TTC549 (cell line): ENCODE measurements around the gene WDR82.

Experiments
- FAIRE-seq: peaks from 2 replicates; lab custom pipeline; 2012; peaks lifted over from hg19 to GRCh38; lab: Jason Lieb, UNC

Gene WDR82

DNA sequence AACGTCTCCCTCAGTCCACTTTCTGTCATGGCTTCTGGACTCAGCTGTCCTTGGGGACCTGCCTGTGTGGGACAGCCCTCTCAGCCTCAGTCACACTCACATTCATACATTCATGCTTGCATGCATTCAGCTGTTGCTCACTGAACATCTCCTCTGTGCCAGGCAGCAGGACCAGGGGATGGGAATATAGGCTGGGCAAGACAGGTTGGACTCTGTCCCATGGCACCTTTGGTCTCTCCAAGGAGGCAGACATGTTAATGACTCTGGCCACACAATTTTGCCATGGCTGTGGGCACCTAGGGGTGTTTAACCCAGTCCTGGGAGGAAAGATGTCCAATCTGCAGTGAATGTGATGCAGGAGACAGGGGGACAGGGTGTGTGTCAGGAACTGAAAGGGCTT lies 29.9 kb upstream of the WDR82 start:
- FAIRE-seq, result no peak

GRCh38 chr3:52306978-52307377 lies 28.5 kb upstream of the WDR82 start:
- no peak for FAIRE-seq

DNA sequence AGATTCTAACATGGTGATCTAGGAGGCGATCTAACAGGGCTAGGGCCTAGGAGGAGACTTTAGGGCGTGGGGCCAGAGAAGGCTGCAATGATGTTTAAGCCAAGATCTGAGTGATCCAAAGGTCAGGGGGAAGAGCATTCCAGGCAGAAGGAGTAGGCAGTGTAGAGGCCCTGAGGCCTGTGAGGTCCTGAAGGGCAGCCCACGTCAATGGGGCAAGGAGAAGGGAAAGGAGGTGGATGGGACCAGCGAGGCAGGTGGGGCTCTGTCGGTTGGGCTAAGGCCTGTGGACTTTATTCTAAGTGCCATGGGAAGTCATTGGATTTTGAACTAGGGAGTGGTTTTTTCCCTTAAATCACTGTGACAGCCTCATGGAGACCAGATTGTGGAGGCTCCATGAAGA lies 27.5 kb upstream of the WDR82 start:
- FAIRE-seq, result no peak

GRCh38 chr3:52303811-52304210 lies 25.4 kb upstream of the WDR82 start:
- FAIRE-seq, result no peak

- FAIRE-seq, result no peak
Measured at GRCh38 chr3:52302426-52303145, 24.1 kb upstream of the WDR82 start.

DNA sequence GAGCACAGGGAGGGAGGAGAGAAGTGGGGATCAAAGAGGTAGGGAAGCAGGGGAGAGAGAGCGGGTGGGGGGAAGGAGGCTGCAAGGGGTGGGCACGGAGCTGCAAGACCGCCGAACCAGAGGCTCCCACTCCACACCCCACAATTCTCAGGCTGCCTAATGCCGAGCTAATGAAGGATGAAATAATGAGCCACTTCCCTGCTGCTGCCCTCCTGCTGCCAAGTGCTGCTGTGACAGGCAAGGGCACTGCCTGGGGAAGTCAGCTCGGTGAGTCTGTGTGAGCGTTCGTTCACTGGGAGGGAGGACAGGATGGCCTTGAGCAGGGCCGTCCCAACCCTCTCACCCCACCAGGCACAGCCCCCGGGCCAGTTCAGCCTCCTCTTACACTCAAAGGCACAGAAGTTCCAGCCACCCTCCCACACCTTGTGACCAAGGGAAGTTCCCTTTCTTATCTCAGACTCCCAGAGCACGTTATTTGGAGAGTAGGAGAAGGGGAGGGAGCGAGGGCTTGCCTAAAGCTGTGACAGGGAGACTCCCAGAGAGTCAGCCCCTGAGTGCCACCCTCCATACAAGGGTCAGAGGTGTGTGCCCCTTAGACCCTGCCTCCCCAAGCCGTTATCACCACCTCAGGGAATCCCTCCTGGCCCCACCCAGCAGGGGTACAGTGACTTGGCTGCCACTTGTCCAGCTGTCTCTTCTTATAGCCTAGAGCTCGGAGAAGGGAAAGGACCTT lies 21.6 kb upstream of the WDR82 start:
- FAIRE-seq, result no peak

- no peak for FAIRE-seq
Measured at GRCh38 chr3:52299247-52299878, 20.9 kb upstream of the WDR82 start.

DNA sequence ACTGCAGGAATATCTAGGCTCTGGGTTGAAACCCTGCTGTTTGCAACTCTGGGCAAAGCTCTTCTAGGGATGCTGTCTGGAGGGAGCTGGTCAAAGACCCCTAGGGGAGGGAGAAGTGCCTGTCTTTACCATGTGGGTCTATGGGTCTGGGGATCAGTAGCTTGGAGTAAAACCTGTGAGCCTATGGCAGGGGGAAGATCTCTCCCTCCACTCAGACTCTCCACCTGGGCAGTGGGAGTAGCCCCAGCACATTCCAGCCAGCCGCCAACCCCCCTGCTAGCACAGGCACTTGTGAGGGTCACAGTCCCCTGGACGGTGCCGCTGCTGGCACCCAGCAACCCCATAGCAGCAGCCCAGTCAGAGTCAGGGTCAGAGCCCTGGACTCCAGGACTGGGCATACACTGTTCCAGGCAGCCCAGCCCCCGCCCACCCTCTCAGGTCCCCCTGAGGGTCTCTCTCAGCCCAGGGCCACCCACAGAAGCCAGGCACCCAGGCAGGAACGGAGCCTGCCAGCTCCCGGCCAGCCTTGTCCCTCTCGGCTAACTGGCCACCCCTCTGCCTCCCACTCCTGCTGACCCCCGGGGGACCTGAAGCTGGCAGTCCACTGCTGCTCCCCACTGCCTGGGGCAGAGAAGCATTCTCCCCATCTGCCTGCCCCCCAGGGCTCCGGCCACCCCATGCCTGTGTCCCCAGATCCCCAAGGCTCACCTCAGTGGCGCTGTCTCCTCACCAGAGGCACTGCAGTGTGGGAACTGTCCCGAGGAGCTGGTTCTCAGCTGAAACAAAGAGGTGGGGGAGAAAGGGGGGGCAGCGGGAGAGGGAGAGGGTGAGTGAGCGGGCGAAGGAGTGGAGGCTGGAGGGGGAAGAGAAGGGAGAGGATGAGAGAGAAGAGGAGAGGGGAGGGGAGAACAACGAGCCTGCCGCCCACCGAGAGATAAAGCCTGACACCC lies 20.0 kb upstream of the WDR82 start:
- FAIRE-seq, result no peak

DNA sequence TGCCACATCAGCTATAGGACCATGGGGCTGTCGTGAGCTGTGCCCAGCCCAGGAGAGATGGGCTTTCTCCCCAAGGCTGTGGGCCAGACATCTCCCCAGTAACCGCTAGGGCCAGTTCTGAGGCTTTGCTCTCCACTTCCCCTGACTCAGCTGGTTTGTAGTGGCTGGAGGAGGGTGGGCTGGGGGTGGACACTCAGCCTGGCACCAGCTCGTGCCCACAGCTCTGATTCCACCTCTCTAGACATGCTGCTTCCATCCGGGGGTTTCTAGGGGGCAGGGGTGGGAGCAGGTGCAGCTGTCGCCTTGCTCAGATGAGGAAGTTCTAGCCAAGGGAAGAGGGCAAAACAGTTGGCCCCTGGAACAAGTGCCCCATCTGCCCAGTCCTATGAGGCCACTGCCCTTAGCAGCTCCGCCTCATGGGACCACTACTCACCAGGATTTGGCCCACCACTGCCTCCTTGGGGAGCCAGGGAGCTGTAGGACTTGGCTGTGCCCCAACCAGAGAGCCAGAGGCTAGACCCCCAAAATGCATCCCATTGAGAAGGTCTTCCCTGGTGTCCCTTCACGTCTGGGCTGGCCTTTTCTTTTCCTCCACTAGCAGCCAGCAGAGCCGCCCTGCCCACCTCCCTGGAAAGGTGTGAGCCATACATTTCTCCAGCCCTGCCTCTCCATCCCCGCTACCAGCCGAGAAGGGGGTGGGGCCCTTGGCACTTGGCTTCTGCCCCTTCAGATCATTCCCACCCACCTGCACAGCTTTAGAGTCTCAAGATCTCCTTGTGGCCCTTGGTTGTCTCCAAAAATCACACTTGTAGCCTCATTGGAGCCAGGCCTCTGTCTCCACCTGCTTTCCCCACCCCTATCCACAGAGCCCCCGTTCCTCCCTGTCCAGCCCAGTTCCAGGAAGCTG lies 19.0 kb upstream of the WDR82 start:
- no peak for FAIRE-seq

GRCh38 chr3:52295671-52296208 lies 17.3 kb upstream of the WDR82 start:
- no peak for FAIRE-seq

- no peak for FAIRE-seq
Measured at GRCh38 chr3:52294320-52295150, 16.1 kb upstream of the WDR82 start.

DNA sequence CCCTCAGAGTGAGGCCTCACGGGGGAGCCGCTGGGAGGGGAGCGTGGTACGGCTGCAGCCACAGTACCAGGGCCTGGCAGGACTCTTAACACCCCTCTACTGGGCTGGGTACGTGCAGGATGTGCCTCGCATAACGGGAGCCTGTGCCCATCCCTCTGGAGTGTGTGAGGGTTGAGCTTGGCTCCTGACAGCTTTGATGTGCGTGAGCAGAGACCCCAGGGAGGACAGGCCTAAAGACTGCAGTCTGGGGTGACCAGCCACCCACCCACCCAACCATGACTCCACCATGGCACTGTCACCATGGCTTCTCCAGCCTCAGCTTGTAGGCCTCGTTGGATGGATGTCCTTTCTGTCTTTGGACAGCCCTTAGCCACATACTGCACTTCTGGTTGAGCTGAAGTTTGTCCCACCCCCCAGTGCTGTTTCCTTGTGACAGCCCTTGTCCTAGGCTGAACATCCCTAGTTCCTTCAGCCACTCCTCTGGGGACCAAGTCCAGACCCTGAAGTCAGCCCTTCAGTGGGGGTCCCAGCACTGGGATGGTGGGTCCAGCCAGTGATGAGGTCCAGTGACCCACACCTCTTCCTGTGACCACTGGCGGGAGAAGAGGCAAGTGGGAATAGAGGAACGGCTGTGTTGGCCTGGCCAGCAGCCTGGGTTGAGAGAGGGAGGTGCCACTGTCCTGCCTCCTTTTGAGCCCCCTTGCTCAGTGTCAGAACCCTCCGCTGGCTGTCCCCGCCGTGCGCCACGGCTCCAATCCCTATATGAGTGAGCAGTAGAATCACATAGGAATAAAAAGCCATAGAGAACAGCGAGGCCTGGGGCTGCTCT lies 15.3 kb upstream of the WDR82 start:
- FAIRE-seq, result no peak

DNA sequence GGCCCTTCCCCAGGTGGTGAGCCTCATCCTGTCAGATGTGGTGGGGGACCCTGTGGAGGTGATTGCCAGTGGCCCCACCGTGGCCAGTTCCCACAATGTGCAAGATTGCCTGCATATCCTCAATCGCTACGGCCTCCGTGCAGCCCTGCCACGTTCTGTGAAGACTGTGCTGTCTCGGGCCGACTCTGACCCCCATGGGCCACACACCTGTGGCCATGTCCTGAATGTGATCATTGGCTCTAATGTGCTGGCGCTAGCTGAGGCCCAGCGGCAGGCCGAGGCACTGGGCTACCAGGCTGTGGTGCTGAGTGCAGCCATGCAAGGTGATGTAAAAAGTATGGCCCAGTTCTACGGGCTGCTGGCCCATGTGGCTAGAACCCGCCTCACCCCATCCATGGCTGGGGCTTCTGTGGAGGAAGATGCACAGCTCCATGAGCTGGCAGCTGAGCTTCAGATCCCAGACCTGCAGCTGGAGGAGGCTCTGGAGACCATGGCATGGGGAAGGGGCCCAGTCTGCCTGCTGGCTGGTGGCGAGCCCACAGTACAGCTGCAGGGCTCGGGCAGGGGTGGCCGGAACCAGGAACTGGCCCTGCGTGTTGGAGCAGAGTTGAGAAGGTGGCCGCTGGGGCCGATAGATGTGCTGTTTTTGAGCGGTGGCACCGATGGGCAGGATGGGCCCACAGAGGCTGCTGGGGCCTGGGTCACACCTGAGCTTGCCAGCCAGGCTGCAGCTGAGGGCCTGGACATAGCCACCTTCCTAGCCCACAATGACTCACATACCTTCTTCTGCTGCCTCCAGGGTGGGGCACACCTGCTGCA lies 14.0 kb upstream of the WDR82 start:
- FAIRE-seq, result no peak

GRCh38 chr3:52291508-52292181 lies 13.2 kb upstream of the WDR82 start:
- FAIRE-seq, result no peak

DNA sequence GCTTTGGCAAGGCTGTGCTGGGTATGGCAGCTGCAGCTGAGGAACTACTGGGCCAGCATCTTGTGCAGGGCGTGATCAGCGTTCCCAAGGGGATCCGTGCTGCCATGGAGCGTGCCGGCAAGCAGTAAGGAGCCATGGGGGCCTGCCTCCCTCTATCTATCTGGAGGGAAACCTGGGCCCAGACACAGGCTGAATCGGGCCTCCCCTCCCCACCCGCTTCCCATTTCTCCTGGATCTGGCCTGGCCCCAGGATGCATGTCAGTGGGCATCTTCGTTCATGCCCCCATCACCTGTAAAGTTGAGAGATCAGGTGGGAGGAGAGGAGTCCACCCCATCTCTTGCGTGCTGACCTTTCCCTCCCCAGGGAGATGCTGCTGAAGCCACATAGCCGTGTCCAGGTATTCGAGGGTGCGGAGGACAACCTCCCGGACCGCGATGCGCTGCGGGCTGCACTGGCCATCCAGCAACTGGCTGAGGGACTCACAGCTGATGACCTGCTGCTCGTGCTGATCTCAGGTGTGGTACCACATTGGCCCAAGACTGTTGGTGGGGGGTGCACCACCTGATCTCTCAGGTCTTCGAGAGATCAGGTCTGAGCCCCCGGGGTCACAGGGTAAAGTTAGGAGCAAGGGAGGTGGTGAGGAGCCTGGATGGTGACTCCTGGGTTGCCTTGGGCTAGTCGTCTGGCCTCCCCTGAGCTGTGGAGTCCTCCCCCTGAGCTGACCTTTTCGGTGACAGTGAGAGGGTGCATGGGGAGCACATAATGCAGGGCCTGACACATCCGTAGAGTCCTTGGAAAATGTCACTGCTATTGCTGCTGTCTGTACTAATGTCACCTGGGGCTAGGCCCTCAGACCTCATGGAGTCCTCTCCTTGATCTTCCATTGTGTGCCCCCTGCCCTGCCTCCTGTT lies 12.4 kb upstream of the WDR82 start:
- no peak for FAIRE-seq

DNA sequence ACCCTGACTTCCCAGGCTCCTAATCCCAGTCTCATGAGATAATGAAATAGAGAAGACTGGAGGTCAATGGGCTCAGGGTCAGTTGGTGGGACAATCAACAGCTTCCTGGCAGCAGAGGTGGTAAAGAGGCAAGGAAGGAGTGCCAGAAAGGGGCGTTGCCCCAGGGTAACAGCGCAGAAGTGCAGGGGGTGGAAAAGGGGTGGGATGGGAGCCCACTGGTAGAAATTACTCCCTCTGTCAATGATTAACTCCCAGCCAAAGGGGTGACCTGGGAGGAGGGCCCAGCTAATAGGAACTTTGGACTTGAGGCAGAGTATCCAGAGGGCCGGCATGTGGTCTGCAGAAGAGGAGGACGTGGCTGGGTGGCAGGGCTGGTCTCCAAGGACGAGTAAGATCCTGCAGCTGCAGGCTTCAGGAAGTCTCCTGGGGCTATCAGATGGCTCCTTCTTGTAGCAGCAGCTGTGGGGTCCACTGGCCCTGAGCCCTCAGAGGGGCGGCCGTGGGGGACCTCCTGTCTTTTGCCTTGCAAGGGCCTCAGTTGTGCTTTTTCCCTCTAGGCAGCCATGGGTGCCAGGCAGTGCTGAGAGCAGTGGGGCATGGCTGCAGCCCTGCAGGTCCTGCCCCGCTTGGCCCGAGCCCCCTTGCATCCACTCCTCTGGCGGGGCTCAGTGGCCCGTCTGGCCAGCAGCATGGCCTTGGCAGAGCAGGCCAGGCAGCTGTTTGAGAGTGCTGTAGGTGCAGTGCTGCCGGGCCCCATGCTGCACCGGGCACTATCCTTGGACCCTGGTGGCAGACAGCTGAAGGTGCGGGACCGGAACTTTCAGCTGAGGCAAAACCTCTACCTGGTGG lies 11.5 kb upstream of the WDR82 start:
- FAIRE-seq, result no peak
